Omental fat pad (tissue), 4 donors: Measurements from ENCODE around the gene ASF1A. TPM values are rescaled to one million over a fixed set of nuclear protein-coding genes. Genes with fewer than 3 reads are reported as not detected.

Source experiments
- total RNA-seq, 4 donors: library from RNA; depleted of rRNA; stranded (reverse); fragments of >200 nt; gene quantifications; one replicate each; pipeline ENCODE4 v1.1.0, GENCODE V29; 2016

ASF1A gene
- total RNA-seq, 4 donors from 2014 or later: 4.3 to 9.3 (median 5.7) TPM

Other genes with a start within 250 kb of the ASF1A start
- gene CEP85L, start 242.6 kb upstream of the ASF1A start, total RNA-seq: 10 to 100 TPM in 3 of 4 donors, 1 to 10 TPM in 1; 9.7 to 22.6 (median 14.4) TPM
- 10 to 100 TPM; 12.2 to 25.9 (median 14.3) TPM for gene MCM9, start 41.0 kb downstream of the ASF1A start, total RNA-seq
- gene FAM184A, start 184.5 kb downstream of the ASF1A start, total RNA-seq: 10 to 100 TPM in 1 of 4 donors, 1 to 10 TPM in 3; 3.0 to 14.3 (median 6.3) TPM